GM19099 (cell line): ENCODE results near the gene WNK4.

Source experiments
- POLR2A ChIP-seq: IDR thresholded peaks from 3 replicates; pipeline ENCODE4 v1.6.1; 2011; ENCODE audit warnings: low read depth; ENCODE audit not compliant: insufficient read length; ENCODE audit errors: extremely low read depth

Gene WNK4

GRCh38 chr17:42833767-42834422 is 53.5 kb downstream of the WNK4 start:
- TF ChIP-seq POLR2A: no peak

GRCh38 chr17:42835732-42836131 is 55.3 kb downstream of the WNK4 start:
- TF ChIP-seq POLR2A: no peak

- no peak for TF ChIP-seq POLR2A
Measured at GRCh38 chr17:42841975-42842685, 61.7 kb downstream of the WNK4 start.

- TF ChIP-seq POLR2A: no peak
Measured at GRCh38 chr17:42843358-42843934, 63.0 kb downstream of the WNK4 start.

GRCh38 chr17:42844271-42844670 is 63.9 kb downstream of the WNK4 start, which contains the start of gene AOC2:
Gene AOC2, plus strand, starts transcription at chr17:42844580. Its CDS starts 47 bp downstream, at chr17:42844627.
- TF ChIP-seq POLR2A: no peak

GRCh38 chr17:42844761-42845555 is 64.5 kb downstream of the WNK4 start:
- TF ChIP-seq POLR2A: no peak

DNA sequence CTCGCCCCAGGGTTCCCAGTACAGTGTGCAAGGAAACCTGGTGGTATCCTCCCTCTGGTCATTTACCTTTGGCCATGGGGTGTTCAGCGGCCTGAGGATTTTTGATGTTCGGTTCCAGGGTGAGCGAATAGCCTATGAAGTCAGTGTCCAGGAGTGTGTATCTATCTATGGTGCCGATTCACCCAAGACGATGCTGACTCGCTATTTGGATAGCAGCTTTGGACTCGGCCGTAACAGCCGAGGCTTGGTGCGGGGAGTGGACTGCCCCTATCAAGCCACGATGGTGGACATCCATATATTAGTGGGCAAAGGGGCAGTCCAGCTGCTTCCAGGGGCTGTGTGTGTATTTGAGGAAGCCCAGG is 65.1 kb downstream of the WNK4 start:
- TF ChIP-seq POLR2A: no peak

- no peak for TF ChIP-seq POLR2A
Measured at GRCh38 chr17:42845918-42846593, 65.6 kb downstream of the WNK4 start.
